ENCODE results near the gene HSD11B1L.

HSD11B1L gene

GRCh38 chr19:5666921-5667610, 13.8 kb upstream of the HSD11B1L start:
- DNase-seq (ENCODE audit: low spot score), result no peak

GRCh38 chr19:5667751-5668271, 13.0 kb upstream of the HSD11B1L start:
- no peak for DNase-seq (ENCODE audit: low spot score)

DNA sequence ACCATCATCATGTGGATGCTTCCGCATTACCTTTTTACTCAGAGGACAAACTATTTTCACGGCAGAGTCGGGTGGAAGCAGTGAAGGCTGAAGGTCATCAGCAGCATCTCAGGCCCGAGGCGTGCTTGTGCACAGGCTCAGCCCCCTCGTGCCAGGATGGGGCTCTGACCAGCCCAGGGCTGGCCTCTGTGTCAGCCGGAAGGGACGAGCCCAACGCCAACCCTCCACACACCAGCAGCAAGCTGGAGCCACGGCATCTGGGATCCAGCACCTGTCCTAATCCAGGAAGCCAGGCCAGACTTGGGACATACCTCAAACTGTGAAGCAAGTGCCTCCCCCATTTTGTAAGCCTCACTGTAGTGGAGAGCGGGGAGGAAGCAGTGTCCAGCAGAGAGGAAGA, 11.6 kb upstream of the HSD11B1L start:
- no peak for DNase-seq (ENCODE audit: low spot score)

GRCh38 chr19:5671600-5671999, 9.2 kb upstream of the HSD11B1L start:
- no peak for DNase-seq (ENCODE audit: low spot score)

DNA sequence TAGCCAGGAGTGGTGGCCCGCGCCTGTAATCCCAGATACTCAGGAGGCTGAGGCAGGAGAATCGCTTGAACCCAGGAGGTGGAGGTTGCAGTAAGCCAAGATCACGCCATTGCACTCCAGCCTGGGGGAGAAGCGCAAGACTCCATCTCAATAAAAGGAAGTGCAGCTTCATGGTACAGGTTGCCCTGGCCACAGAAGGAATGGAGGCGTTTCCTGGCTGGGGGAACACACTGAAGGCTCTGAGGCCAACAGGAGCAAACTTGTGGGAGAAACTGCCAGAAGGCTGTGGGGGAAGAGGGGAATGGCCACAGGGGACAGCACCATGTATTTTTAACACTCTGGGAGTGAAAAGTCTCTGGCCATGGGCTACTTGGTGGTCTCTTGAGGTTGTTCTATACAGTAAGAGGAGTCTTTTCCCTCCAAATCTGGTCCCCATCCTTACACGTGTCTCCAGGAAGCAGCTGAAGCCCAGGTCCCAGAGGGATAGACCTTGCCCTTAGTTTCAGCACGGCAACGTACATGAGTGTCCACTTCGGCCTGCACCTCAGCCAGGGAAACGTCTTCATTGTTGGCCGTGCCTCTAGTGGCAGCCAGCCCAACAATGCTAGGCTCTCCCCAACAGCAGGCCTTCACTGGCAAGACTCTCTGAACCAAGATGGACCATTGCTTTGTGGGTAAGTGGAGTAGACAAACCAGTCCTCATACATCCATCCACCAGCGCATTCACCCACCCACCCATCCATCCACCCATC, 7.9 kb upstream of the HSD11B1L start:
- no peak for DNase-seq (ENCODE audit: low spot score)

- DNase-seq (ENCODE audit: low spot score), result no peak
Measured at GRCh38 chr19:5673752-5674151, 7.1 kb upstream of the HSD11B1L start.

GRCh38 chr19:5674714-5675113, 6.1 kb upstream of the HSD11B1L start:
- DNase-seq (ENCODE audit: low spot score), result no peak

DNA sequence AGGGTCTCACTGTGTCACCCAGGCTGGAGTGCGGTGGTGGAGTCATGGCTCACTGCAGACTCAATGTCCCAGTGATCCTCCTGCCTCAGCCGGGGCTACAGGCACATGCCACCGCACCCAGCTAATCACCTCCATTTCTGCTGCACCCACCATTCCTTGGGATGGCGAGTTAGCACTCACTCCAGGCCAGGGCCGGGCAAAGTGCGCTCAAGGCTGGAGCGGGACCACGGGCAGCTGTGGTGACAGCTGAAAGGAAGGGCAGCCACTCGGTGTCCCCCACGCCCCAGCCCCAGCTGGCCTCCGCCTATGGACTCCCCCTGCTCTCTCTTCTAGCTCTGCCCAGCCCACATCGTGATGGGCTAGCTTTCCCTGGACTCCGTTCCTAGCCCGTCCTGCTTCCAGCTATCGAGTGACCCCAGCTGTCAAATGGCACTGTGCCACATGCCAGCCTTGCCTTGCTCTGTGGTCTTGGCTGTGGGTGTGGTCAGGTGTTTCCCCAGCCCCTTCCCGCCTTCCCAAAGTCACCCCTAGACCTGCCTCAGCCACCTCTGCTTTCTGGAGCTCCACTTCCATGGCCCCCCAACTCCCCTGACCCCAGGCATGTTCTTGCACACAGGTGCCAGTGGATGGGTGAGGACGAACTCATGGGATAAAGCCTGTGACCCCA, 4.6 kb upstream of the HSD11B1L start:
- no peak for DNase-seq (ENCODE audit: low spot score)

DNA sequence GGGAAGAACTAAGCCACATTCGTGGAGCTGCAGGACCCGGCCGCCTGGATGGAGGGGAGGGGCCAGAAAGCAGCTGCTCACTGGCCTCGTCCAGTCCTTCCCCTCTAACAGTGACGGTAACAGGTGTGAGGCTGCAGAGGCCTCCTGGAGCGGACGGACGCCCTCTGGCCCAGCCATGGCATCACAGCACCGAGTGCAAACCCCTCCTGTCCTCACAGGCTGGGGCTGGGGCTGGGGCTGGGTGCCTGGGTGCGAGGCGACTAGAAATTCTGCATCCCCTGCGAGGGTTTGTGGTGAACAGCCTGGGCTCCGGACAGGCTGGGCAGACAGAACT, 4.1 kb upstream of the HSD11B1L start:
- no peak for DNase-seq (ENCODE audit: low spot score)

GRCh38 chr19:5677136-5677535, 3.7 kb upstream of the HSD11B1L start:
- DNase-seq (ENCODE audit: low spot score), result no peak

- DNase-seq (ENCODE audit: low spot score), result no peak
Measured at GRCh38 chr19:5677580-5677979, 3.2 kb upstream of the HSD11B1L start.

- DNase-seq (ENCODE audit: low spot score), result no peak
Measured at GRCh38 chr19:5678071-5678718, 2.6 kb upstream of the HSD11B1L start.

- DNase-seq (ENCODE audit: low spot score), result no peak
Measured at GRCh38 chr19:5679289-5680083, 1.3 kb upstream of the HSD11B1L start.

GRCh38 chr19:5680084-5680436, 767 bp upstream of the HSD11B1L start:
- DNase-seq (ENCODE audit: low spot score), result no peak

GRCh38 chr19:5681391-5682106, 722 bp downstream of the HSD11B1L start:
- no peak for DNase-seq (ENCODE audit: low spot score)

DNA sequence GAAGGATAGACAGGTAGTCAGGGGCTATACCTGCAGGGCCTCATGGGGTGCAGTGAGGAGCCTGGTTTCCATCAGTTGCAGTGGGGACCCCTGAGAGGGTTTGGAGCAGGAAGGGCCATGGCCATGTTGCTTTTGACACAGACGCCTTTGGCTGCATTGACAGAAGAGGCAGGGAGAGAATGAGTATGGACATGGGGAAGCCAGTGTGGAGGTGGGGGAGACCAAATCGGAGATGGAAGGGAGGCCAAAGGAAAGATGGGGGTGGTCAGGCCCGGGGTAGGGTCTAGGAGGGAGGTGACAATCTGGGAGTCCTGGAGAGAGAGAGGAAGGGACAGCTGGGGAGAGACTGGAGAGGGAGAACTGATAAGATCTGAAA, 1.3 kb downstream of the HSD11B1L start:
- no peak for DNase-seq (ENCODE audit: low spot score)

DNA sequence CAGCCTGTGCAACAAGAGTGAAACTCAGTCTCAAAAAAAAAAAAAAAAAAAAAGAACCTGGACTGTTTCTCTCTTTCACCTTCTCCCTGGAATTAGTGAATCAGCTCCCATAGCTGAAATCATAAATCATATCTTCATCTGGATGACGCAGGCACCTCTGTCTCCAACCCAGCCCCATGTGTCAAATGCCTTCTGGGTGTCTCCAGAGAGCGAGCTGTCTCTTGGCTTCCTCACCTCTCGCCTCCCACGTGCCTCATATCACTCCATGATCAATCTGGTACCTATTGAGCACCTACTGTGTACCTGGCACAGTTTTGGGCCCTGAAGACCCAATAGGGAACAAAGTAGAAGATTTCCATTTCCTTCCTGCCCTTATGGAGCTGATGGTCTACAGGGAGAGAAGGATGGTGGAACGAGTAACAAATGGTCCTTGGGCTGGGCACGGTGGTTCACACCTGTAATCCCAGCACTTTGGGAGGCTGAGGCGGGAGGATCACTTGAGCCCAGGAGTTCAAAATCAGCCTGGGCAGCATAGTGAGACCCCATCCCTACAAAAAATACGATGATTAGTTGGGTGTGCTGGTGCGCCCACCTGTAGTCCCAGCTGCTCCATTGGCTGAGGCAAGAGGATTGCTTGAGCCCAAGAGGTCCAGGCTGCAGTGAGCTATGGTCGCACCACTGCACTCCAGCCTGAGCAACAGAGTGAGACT, 2.5 kb downstream of the HSD11B1L start:
- no peak for DNase-seq (ENCODE audit: low spot score)

DNA sequence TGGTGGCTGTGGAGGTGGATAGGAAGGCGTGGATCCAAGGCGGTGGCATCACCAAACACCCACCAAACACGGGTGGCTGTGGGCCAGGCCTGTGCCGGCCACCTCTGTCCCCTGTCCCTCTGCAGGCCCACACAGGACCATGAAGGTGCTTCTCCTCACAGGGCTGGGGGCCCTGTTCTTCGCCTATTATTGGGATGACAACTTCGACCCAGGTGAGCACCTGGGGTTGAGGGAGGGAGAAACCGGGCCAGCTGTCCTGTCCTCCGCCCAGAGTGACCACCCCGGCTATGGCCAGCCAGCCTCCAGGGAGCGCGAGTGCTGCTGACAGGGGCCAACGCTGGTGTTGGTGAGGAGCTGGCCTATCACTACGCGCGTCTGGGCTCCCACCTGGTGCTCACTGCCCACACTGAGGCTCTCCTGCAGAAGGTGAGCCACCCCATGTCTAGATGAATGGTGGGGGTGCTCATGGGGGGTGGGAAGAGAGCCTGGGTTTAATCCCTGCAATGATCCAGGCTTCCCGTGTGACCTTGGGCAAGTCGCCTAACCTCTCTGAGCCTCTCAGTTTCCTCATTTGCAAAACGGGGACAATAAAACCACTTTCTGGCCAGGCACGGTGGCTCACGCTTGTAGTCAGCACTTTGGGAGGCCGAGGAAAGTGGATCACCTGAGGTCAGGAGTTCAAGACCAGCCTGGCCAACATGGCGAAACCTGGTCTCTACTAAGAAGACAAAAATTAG, 4.0 kb downstream of the HSD11B1L start:
- no peak for DNase-seq (ENCODE audit: low spot score)

GRCh38 chr19:5686326-5686646, 5.5 kb downstream of the HSD11B1L start:
- no peak for DNase-seq (ENCODE audit: low spot score)
